ENCODE measurements around the gene RGS9. TPM values are rescaled to one million over a fixed set of nuclear protein-coding genes. Genes with fewer than 3 reads are reported as not detected.

The RGS9 gene
- total RNA-seq, 3 donors from 2014 or later: 8.7 to 14.6 (median 13.3) TPM

GRCh38 chr17:65230040-65230439, 92.9 kb downstream of the RGS9 start:
- DNase-seq (no peak), ATAC-seq (no peak)
- intact Hi-C loops (cut with DNase I, micrococcal nuclease): loop anchor here in 1 of 2 donors (10.0 kb wide), 1 partner anchor 935 kb away; no protein-coding TSS in a partner anchor
- Histone ChIP-seq H3K4me1 (ENCODE audit: low read depth) (peaks cover 3% of the 10 kb centered on the region), H3K36me3 (ENCODE audit: low read depth) (no peaks in the 10 kb centered on the region), H3K4me3 (no peak overlapping the region), H3K9me3 (no peaks in the 10 kb centered on the region)
- TF ChIP-seq, protein P1, sequence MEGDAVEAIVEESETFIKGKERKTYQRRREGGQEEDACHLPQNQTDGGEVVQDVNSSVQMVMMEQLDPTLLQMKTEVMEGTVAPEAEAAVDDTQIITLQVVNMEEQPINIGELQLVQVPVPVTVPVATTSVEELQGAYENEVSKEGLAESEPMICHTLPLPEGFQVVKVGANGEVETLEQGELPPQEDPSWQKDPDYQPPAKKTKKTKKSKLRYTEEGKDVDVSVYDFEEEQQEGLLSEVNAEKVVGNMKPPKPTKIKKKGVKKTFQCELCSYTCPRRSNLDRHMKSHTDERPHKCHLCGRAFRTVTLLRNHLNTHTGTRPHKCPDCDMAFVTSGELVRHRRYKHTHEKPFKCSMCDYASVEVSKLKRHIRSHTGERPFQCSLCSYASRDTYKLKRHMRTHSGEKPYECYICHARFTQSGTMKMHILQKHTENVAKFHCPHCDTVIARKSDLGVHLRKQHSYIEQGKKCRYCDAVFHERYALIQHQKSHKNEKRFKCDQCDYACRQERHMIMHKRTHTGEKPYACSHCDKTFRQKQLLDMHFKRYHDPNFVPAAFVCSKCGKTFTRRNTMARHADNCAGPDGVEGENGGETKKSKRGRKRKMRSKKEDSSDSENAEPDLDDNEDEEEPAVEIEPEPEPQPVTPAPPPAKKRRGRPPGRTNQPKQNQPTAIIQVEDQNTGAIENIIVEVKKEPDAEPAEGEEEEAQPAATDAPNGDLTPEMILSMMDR (IDR thresholded peaks at IDR 0.05): no peak

DNA sequence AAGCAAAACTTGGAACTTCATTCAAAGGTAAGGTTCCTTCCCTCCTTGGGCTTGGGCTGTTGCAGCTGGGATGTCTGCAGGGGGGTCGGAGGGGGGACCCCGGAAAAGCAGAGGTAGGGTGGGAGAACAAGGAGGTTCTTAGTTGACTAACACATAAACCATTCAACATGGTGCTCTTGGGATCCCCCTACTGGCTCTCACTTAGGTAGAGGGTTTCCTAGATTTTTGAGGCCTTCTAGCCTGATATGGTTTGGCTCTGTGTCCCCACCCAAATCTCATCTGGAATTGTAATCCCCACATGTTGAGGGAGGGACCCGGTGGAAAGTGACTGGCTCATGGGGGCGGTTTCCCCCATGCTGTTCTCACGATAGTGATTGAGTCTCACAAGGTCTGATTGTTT, 93.9 kb downstream of the RGS9 start:
- H3K4me3 ChIP-seq: no peak overlapping the region
- ATAC-seq (no peak), DNase-seq (no peak)
- H3K9me3 ChIP-seq: no peaks in the 10 kb centered on the region
- H3K4me1 ChIP-seq (ENCODE audit: low read depth): peaks cover 3% of the 10 kb centered on the region
- intact Hi-C loops (cut with DNase I, micrococcal nuclease): loop anchor here in 1 of 2 donors (10.0 kb wide), 1 partner anchor 934 kb away; no protein-coding TSS in a partner anchor
- no peaks in the 10 kb centered on the region for H3K36me3 ChIP-seq (ENCODE audit: low read depth)
- TF ChIP-seq, protein P1 (IDR thresholded peaks at IDR 0.05): no peak

GRCh38 chr17:65231662-65232335, 94.6 kb downstream of the RGS9 start:
- TF ChIP-seq, protein P1 (IDR thresholded peaks at IDR 0.05): peak; percentile 33
- intact Hi-C loops (cut with DNase I, micrococcal nuclease): loop anchor here in 1 of 2 donors (10.0 kb wide), 1 partner anchor 933 kb away; no protein-coding TSS in a partner anchor
- peak; percentile 88 for ATAC-seq
- Histone ChIP-seq H3K9me3 (no peaks in the 10 kb centered on the region), H3K4me1 (ENCODE audit: low read depth) (peaks cover 3% of the 10 kb centered on the region), H3K4me3 (no peak overlapping the region), H3K36me3 (ENCODE audit: low read depth) (no peaks in the 10 kb centered on the region)
- peak in 2 of 3 donors; percentile 56 to 69 for DNase-seq

DNA sequence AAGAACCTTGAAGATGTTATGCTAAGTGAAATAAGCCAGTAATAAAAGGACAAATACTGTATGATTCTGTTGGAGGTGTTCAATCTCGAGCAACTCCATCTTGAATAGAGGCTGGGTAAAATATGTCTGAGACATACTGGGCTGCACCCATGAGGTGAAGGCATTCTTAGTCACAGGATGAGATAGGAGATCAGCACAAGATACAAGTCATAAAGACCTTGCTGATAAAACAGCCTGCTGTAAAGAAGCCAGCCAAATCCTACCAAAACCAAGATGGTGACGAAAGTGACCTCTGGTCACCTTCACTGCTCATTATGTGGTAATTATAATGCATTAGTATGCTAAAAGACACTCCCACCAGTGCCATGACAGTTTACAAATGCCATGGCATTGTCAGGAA, 98.1 kb downstream of the RGS9 start:
- Histone ChIP-seq H3K4me3 (no peak overlapping the region), H3K9me3 (no peaks in the 10 kb centered on the region), H3K4me1 (ENCODE audit: low read depth) (no peaks in the 10 kb centered on the region), H3K36me3 (ENCODE audit: low read depth) (no peaks in the 10 kb centered on the region)
- intact Hi-C loops (cut with DNase I, micrococcal nuclease): loop anchor here in 1 of 2 donors (10.0 kb wide), 1 partner anchor 930 kb away; no protein-coding TSS in a partner anchor
- no peak for ATAC-seq
- DNase-seq: no peak
- TF ChIP-seq, protein P1 (IDR thresholded peaks at IDR 0.05): no peak

GRCh38 chr17:65236321-65236720, 99.2 kb downstream of the RGS9 start:
- intact Hi-C loops (cut with DNase I, micrococcal nuclease): loop anchor here in 1 of 2 donors (10.0 kb wide), 1 partner anchor 928 kb away; no protein-coding TSS in a partner anchor
- ATAC-seq: no peak
- TF ChIP-seq, protein P1 (IDR thresholded peaks at IDR 0.05): no peak
- no peaks in the 10 kb centered on the region for H3K4me1 ChIP-seq (ENCODE audit: low read depth)
- H3K4me3 ChIP-seq: no peak overlapping the region
- H3K36me3 ChIP-seq (ENCODE audit: low read depth): no peaks in the 10 kb centered on the region
- DNase-seq: no peak
- no peaks in the 10 kb centered on the region for H3K9me3 ChIP-seq
